Activated gamma-delta T cell treated with Interleukin-2 at 50 U/mL for 16 hours (primary cell): ENCODE measurements around the gene MORC1.

Experiments used
- DNase-seq: peaks from one replicate; pipeline ENCODE4 v3.0.0-alpha.2; 2020

The MORC1 gene

DNA sequence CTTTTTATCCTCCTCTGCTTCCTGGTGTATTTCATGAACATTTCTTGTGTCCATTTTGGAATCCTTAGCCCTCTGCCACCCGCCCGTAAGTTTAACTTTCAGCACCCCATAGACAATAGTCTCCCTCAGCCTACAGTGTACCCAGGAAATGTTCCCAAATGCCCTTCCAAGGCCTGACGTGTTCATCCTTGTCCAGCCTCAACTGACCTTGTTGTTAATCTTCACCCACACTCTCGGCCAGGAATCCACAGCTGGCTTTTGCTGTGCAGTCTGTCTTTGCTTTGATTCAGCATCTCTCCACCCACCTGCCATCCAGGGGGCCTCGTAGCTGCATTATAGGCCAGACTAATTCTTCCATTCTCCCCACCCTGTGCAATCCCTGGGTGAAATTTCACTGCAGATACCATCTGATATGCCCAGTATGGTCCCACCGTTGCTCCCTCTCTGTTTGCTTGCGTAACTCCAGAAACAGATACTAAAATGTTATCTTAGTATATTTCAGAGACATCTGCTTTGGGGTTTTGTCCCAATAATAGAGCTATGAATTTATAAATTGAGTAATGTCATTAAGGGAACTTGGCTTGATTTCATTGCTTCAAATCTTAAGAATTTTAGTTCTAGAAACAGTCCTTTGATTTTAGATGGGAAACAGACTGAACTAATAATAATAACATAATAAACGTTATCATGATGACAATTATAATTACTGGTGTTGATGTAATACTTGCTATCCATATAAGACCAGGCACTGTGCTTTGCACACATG, 180.8 kb downstream of the MORC1 start:
- DNase-seq: no peak

DNA sequence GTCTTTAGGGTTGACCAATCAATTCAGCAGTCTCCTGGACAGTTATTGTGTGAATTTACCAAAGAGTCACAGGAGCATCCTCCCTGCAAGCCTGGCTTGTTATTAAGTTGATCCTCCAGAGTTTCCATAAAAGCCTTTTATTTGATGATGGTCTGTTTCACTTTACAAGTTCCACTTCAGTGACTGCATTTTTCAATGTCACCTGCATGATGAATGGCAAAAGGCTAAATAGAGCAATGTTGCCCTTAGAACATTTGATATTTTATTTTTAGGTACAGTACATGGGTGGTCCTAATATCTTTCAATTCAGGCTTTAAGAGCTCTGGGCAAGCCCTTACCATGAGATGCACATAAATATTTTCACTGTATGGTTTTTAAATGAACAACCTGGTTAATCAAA, 186.9 kb downstream of the MORC1 start:
- DNase-seq: no peak

DNA sequence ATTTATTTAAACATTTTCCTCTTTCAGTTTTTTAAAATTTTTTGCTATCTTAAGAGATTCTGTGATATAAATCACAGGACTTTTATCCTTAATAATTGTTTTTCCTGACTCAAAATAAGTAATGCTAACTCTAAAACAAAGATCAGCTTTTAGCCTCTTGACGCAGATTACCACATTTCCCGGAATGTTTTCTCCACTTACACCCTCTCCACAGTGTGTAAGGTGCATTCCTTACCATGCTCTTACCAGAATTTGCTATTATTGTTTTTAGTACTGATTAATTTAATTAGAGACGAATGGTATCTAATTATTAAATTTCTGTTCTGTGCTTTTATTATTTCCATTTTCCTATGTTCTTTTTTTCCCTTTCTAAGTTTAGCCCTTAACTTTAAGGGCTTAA, 199.1 kb downstream of the MORC1 start:
- DNase-seq: no peak

DNA sequence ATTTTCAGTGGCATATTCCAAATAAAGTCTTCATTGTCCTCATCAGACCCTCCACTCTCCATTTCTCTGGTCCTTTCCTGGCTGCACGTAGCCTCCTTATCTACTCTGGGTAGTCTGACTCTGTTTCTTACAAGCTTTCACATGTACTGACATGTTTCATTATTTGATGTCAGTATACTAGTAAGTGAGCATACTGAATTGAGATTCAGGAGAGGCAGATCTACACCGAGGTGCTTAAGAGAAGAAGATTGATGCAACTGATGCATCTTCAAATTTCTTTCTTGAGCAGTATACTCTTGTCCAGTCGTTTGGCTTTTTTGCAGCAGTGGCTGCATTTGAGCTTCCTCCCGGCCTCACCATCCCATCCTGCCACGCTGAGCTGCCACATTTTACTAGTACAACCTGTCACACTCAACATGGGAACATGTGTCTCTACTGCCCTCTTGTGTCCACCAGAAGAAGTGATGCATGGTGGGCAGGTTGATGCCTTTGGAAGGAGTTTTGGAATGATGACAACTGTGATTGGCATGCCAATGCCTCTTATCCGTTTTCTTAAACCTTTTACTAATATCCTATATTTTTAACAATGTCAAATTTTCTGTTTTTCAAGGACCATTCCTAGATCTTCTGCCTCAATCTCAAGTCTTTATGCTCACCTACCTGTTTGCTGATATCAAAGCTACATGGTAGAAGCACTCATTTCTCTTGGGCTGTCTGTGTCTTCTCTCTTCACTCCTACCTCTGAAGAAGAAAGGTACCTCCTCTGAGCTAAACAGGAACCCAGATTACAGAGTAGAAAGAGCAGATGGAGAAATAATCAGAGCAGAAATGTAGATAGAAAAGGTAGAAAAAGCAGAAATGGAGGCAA, 202.9 kb downstream of the MORC1 start:
- DNase-seq: peak; percentile 54

DNA sequence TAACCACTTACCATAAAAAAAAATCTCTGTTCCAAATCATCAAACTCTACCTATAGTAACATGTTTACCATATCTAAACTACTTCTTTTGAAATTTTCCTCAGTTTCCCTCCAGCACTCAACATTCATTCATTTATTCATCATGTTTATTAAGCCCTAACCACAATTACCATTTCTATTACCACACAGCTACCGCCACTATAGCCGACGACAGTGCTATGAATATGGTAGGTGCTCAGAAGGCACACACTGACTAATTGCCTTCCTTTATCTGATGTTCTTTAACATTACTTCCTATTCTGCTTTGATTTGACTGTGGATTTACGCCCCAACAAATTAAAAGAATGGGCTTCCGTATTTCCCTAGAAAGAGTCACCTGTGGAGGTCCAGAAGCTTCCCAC, 208.1 kb downstream of the MORC1 start:
- no peak for DNase-seq
